ENCODE data around the gene DOCK9. TPM values are rescaled to one million over a fixed set of nuclear protein-coding genes. Genes with fewer than 3 reads are reported as not detected.

DOCK9 gene
- polyA plus RNA-seq, 1 of the 3 experiments (the other 2 are of a cell fraction): 16.6 TPM

DNA sequence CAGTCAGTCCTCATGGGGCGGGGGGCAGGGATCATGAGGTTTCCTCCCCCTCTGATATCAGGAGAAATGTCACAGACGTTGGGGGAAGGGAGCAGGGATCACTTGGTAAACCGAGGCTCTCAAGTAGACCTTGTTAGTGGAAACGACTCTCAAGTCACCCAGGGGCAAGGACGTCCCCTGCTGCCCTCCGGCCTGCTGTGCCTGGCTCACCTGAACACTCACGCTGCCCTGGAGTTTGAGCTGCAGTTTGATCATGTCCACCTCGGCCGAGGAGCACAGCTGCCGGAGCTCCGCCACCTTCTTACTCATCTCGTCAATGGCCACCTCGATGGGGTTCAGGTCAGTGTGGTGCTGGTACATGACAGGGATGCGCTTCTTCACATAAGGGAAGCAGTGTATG is 177.8 kb downstream of the DOCK9 start:
- Histone ChIP-seq H3F3A (replicated peaks; ENCODE audit: insufficient read depth) (no peaks in the 10 kb centered on the region), H3K9ac (no peak overlapping the region), H2AFZ (ENCODE audit: low read depth) (no peak overlapping the region), H3K4me2 (no peak overlapping the region), H3K4me1 (ENCODE audit: control insufficient read depth in 1 of 2, insufficient read depth in 2 of 2, low read depth in 1 of 2, low read length in 1 of 2) (peaks cover 0 to 31% of the 10 kb centered on the region in 2 experiments; a peak in 2 of 4 replicates), H4K20me1 (ENCODE audit: insufficient read depth) (no peaks in the 10 kb centered on the region), H3K36me3 (replicated peaks in 1 of 2; ENCODE audit: control insufficient read depth in 1 of 2, insufficient read depth in 2 of 2, low read length in 1 of 2) (peaks cover 0 to 3% of the 10 kb centered on the region in 2 experiments), H3K9me3 (no peaks in the 10 kb centered on the region), H3K4me3 (ENCODE audit: low read depth in 2 of 2, low read length in 1 of 2) (no peak overlapping the region), H3K9me2 (no peaks in the 10 kb centered on the region), H3K79me2 (ENCODE audit: insufficient read depth) (no peaks in the 10 kb centered on the region), H3K27me3 (ENCODE audit: insufficient read depth) (no peaks in the 10 kb centered on the region), H3K27ac (ENCODE audit: low read depth in 2 of 2, low read length in 1 of 2) (no peak overlapping the region)
- DNase-seq: no peak
- ChIA-PET CTCF (interaction anchor here (1.5 kb wide), 1 partner anchor 35 kb away, joined by 3 read pairs; no protein-coding TSS in a partner anchor), POLR2A (no interaction called here)
- TF ChIP-seq NRF1 (IDR thresholded peaks at IDR 0.05; ENCODE audit: low read depth, low read length) (no peak), EZH2phosphoT487 (IDR thresholded peaks at IDR 0.05; ENCODE audit: borderline replicate concordance, low read depth) (no peak), RXRA (IDR thresholded peaks at IDR 0.05; ENCODE audit: borderline replicate concordance, low read depth) (no peak), YY1 (IDR thresholded peaks at IDR 0.05; ENCODE audit: low read depth) (no peak), TAF1 (IDR thresholded peaks at IDR 0.05; ENCODE audit: borderline replicate concordance, low read depth, low read length) (no peak), NFIC (IDR thresholded peaks at IDR 0.05; ENCODE audit: borderline replicate concordance) (no peak), SMC3 (IDR thresholded peaks at IDR 0.05; ENCODE audit: low read depth, low read length) (no peak), SIN3A (IDR thresholded peaks at IDR 0.05; ENCODE audit: borderline replicate concordance, low read depth, low read length) (no peak)
- TF ChIP-seq, protein P1, sequence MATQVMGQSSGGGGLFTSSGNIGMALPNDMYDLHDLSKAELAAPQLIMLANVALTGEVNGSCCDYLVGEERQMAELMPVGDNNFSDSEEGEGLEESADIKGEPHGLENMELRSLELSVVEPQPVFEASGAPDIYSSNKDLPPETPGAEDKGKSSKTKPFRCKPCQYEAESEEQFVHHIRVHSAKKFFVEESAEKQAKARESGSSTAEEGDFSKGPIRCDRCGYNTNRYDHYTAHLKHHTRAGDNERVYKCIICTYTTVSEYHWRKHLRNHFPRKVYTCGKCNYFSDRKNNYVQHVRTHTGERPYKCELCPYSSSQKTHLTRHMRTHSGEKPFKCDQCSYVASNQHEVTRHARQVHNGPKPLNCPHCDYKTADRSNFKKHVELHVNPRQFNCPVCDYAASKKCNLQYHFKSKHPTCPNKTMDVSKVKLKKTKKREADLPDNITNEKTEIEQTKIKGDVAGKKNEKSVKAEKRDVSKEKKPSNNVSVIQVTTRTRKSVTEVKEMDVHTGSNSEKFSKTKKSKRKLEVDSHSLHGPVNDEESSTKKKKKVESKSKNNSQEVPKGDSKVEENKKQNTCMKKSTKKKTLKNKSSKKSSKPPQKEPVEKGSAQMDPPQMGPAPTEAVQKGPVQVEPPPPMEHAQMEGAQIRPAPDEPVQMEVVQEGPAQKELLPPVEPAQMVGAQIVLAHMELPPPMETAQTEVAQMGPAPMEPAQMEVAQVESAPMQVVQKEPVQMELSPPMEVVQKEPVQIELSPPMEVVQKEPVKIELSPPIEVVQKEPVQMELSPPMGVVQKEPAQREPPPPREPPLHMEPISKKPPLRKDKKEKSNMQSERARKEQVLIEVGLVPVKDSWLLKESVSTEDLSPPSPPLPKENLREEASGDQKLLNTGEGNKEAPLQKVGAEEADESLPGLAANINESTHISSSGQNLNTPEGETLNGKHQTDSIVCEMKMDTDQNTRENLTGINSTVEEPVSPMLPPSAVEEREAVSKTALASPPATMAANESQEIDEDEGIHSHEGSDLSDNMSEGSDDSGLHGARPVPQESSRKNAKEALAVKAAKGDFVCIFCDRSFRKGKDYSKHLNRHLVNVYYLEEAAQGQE (IDR thresholded peaks at IDR 0.05; ENCODE audit: low read depth, low read length): no peak
- TF ChIP-seq, protein P2, sequence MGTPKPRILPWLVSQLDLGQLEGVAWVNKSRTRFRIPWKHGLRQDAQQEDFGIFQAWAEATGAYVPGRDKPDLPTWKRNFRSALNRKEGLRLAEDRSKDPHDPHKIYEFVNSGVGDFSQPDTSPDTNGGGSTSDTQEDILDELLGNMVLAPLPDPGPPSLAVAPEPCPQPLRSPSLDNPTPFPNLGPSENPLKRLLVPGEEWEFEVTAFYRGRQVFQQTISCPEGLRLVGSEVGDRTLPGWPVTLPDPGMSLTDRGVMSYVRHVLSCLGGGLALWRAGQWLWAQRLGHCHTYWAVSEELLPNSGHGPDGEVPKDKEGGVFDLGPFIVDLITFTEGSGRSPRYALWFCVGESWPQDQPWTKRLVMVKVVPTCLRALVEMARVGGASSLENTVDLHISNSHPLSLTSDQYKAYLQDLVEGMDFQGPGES (IDR thresholded peaks at IDR 0.05; ENCODE audit: low read depth, low read length): no peak
- 88% methylated on average over 10 of the region's 14 CpGs for WGBS (ENCODE audit: low lambda C conversion rate)

DNA sequence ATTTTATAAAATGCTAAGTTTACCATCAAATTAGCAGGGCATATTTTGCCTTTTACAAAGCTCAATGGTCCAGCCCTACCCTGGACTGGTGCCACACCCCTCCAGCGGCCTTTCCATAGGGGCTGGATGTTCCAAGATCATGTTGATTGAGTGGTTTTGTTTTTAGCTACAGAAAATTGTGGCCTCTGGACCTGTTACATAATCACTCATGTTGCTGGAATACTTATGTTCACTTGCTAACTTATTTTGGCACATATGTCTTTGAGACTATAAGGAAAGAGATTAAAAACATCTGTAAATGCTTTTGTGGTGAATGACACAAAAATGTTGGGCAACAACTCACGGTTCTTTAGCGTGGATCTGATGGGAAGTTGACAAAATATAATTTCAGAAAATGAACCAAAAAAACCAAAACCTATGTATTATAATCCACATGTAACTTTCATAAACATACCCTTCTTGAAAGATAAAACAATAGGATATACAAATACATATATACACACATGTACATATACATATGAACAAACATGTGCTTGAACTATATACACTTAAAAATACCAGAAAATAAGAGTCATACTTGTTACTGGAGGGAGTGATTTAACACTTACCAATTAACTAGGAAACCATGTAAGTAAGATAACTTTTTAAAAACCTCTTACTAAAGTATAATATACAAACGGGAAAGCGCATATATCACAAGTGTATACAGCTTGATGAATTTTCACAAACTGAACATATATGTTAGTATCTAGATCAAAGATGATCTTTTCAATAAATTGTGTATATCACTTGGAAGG is 178.8 kb downstream of the DOCK9 start:
- H3K36me3 ChIP-seq (replicated peaks in 1 of 2; ENCODE audit: control insufficient read depth in 1 of 2, insufficient read depth in 2 of 2, low read length in 1 of 2): peaks cover 0 to 11% of the 10 kb centered on the region in 2 experiments
- H3F3A ChIP-seq (replicated peaks; ENCODE audit: insufficient read depth): no peaks in the 10 kb centered on the region
- whole genome bisulfite sequencing (ENCODE audit: low lambda C conversion rate): 49% methylated on average over 5 of the region's 5 CpGs
- peak overlapping the region in 1 of 2 experiments; percentile 5; a peak in 1 of 4 replicates for H3K27ac ChIP-seq (ENCODE audit: low read depth in 2 of 2, low read length in 1 of 2)
- H2AFZ ChIP-seq (ENCODE audit: low read depth): no peak overlapping the region
- H3K79me2 ChIP-seq (ENCODE audit: insufficient read depth): no peaks in the 10 kb centered on the region
- no peak overlapping the region for H3K4me2 ChIP-seq
- ChIA-PET CTCF (interaction anchor here (1.6 kb wide), 1 partner anchor 23 kb away, joined by 5 read pairs; no protein-coding TSS in a partner anchor), POLR2A (no interaction called here)
- H3K9me3 ChIP-seq: no peaks in the 10 kb centered on the region
- H3K9ac ChIP-seq: no peak overlapping the region
- TF ChIP-seq RCOR1 (IDR thresholded peaks at IDR 0.05; ENCODE audit: low read length) (0 out of 2 replicates have a peak, but pooled peaks have one; percentile 18), FOXJ3 (CRISPR knock-in tag; IDR thresholded peaks at IDR 0.05) (no peak), TCF12 (IDR thresholded peaks at IDR 0.05) (peak; percentile 85), SIN3A (IDR thresholded peaks at IDR 0.05; ENCODE audit: borderline replicate concordance, low read depth, low read length) (no peak), FOSL2 (IDR thresholded peaks at IDR 0.05; ENCODE audit: borderline replicate concordance, low read depth) (0 out of 2 replicates have a peak, but pooled peaks have one; percentile 2), NFIC (IDR thresholded peaks at IDR 0.05; ENCODE audit: borderline replicate concordance) (peak; percentile 22; the same call in 1 of the 2 replicates)
- TF ChIP-seq, protein P3, sequence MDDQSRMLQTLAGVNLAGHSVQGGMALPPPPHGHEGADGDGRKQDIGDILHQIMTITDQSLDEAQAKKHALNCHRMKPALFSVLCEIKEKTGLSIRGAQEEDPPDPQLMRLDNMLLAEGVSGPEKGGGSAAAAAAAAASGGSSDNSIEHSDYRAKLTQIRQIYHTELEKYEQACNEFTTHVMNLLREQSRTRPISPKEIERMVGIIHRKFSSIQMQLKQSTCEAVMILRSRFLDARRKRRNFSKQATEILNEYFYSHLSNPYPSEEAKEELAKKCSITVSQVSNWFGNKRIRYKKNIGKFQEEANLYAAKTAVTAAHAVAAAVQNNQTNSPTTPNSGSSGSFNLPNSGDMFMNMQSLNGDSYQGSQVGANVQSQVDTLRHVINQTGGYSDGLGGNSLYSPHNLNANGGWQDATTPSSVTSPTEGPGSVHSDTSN (IDR thresholded peaks at IDR 0.05): peak; percentile 19
- H4K20me1 ChIP-seq (ENCODE audit: insufficient read depth): no peaks in the 10 kb centered on the region
- DNase-seq: no peak
- H3K27me3 ChIP-seq (ENCODE audit: insufficient read depth): no peaks in the 10 kb centered on the region
- H3K9me2 ChIP-seq: no peaks in the 10 kb centered on the region
- H3K4me1 ChIP-seq (ENCODE audit: control insufficient read depth in 1 of 2, insufficient read depth in 2 of 2, low read depth in 1 of 2, low read length in 1 of 2): peaks cover 0 to 31% of the 10 kb centered on the region in 2 experiments; a peak in 2 of 4 replicates
- H3K4me3 ChIP-seq (ENCODE audit: low read depth in 2 of 2, low read length in 1 of 2): no peak overlapping the region

All from SK-N-SH (cell line).